Fibroblast of the aortic adventitia (primary cell): ENCODE measurements around the gene ZSWIM1. TPM values are rescaled to one million over a fixed set of nuclear protein-coding genes. Genes with fewer than 3 reads are reported as not detected.
"Not testable (repeated sequence)": the region's sequence is repeated elsewhere in the genome, so short reads cannot be mapped to it uniquely, and the experiment has no call there.

Source experiments
- DNase-seq: peaks from one replicate; pipeline ENCODE4 v3.0.0-alpha.2; 2010; ENCODE audit warnings: low read depth
- H3K4me3 ChIP-seq: 2 replicates; pipeline ENCODE4 v1.5.1; 2011; ENCODE audit warnings: low read depth, mild to moderate bottlenecking, control low read depth, low read length, moderate library complexity
- CTCF ChIP-seq: IDR thresholded peaks from 2 replicates; pipeline ENCODE4 v1.5.1; 2011; ENCODE audit warnings: mild to moderate bottlenecking, low read length, control low read depth, inconsistent platforms; ENCODE audit not compliant: insufficient read depth
- total RNA-seq: library from RNA; depleted of rRNA; stranded (reverse); fragments of >200 nt; gene quantifications from 2 replicates; pipeline ENCODE4 v1.2.3, GENCODE V29; 2012; ENCODE audit warnings: low replicate concordance

Gene ZSWIM1
- total RNA-seq, 1 donor = 15.1 TPM

- H3K4me3 ChIP-seq = no peak overlapping the region
- no peak for TF ChIP-seq CTCF
- DNase-seq = no peak
These were observed 17.2 kb upstream of the ZSWIM1 start for GRCh38 chr20:45863543-45864470.

GRCh38 chr20:45866454-45866853 is 14.6 kb upstream of the ZSWIM1 start:
- TF ChIP-seq CTCF = no peak
- no peak overlapping the region for H3K4me3 ChIP-seq
- DNase-seq = no peak

GRCh38 chr20:45867136-45867818 is 13.8 kb upstream of the ZSWIM1 start:
- TF ChIP-seq CTCF = no peak
- H3K4me3 ChIP-seq = no peak overlapping the region
- DNase-seq = no peak

- peak; percentile 72 for DNase-seq
- no peak for TF ChIP-seq CTCF
- no peak overlapping the region for H3K4me3 ChIP-seq
These were observed 13.2 kb upstream of the ZSWIM1 start for GRCh38 chr20:45867819-45868176.

- no peak overlapping the region for H3K4me3 ChIP-seq
- DNase-seq = no peak
- TF ChIP-seq CTCF = no peak
These were observed 8.4 kb upstream of the ZSWIM1 start for GRCh38 chr20:45872626-45873025.

GRCh38 chr20:45873409-45874103 is 7.5 kb upstream of the ZSWIM1 start:
- no peak for TF ChIP-seq CTCF
- no peak overlapping the region for H3K4me3 ChIP-seq
- no peak for DNase-seq

GRCh38 chr20:45874104-45874481 is 6.9 kb upstream of the ZSWIM1 start:
- not testable (repeated sequence) for H3K4me3 ChIP-seq, DNase-seq
